Liver (tissue), 9 donors: ENCODE results near the gene PANX1. TPM values are rescaled to one million over a fixed set of nuclear protein-coding genes. Genes with fewer than 3 reads are reported as not detected.

Experiments used
- DNase-seq: peaks from one replicate; pipeline ENCODE4 v3.0.0-alpha.2; 2017; ENCODE audit warnings: low spot score
- H3K27ac ChIP-seq, 2 donors: one replicate each; pipeline ENCODE4 v1.7.0; 2013; ENCODE audit warnings: inconsistent platforms in 2 of 2, low read length in 2 of 2, control low read depth in 1 of 2, low read depth in 1 of 2, mild to moderate bottlenecking in 1 of 2
- H3K27me3 ChIP-seq, 4 donors: one replicate each; pipeline versions ENCODE4 v1.6.1 to v1.7.0; 2013; ENCODE audit warnings: low read length in 3 of 4, inconsistent platforms in 1 of 4, mild to moderate bottlenecking in 1 of 4, moderate library complexity in 1 of 4; ENCODE audit not compliant: control insufficient read depth in 4 of 4, insufficient read depth in 4 of 4
- H3K36me3 ChIP-seq, 4 donors: one replicate each; pipeline versions ENCODE4 v1.6.1 to v1.7.0; 2013; ENCODE audit warnings: low read length in 3 of 4, mild to moderate bottlenecking in 3 of 4, low read depth in 1 of 4, moderate library complexity in 1 of 4; ENCODE audit not compliant: control insufficient read depth in 4 of 4, insufficient read depth in 3 of 4
- H3K4me1 ChIP-seq, 4 donors: one replicate each; pipeline versions ENCODE4 v1.6.1 to v1.7.0; 2013; ENCODE audit warnings: low read length in 3 of 4, mild to moderate bottlenecking in 3 of 4, moderate library complexity in 1 of 4; ENCODE audit not compliant: control insufficient read depth in 4 of 4, insufficient read depth in 4 of 4
- H3K4me3 ChIP-seq, 3 donors: one replicate each; pipeline versions ENCODE4 v1.6.1 to v1.7.0; 2013; ENCODE audit warnings: low read length in 3 of 3, control low read depth in 1 of 3, low read depth in 1 of 3, mild to moderate bottlenecking in 1 of 3
- H3K9ac ChIP-seq, 2 donors: one replicate each; pipeline ENCODE4 v1.7.0; 2013; ENCODE audit warnings: low read length in 2 of 2, mild to moderate bottlenecking in 2 of 2, moderate library complexity in 2 of 2, control low read depth in 1 of 2, low read depth in 1 of 2
- H3K9me3 ChIP-seq, 4 donors: one replicate each; pipeline versions ENCODE4 v1.6.1 to v1.7.0; 2013; ENCODE audit warnings: low read length in 3 of 4; ENCODE audit not compliant: control insufficient read depth in 4 of 4
- ATF3 ChIP-seq: IDR thresholded peaks from 2 replicates; pipeline ENCODE4 v1.6.1; 2016; ENCODE audit warnings: antibody characterized with exemption
- CTCF ChIP-seq: fragments of 150-350 bp; IDR thresholded peaks from 2 replicates; pipeline ENCODE4 v1.5.1; 2017; ENCODE audit warnings: improper control_type of control experiment, low read depth, low read length; ENCODE audit not compliant: missing input control
- FOXA1 ChIP-seq: IDR thresholded peaks from 2 replicates; pipeline ENCODE4 v1.6.1; 2016; ENCODE audit warnings: antibody characterized with exemption
- GABPA ChIP-seq, 2 donors: IDR thresholded peaks in 1 of 2; conservative IDR thresholded peaks in 1 of 2; 2 replicates each; pipeline ENCODE4 v1.6.1; 2016; ENCODE audit warnings: antibody characterized with exemption in 2 of 2, mild to moderate bottlenecking in 1 of 2, moderate library complexity in 1 of 2
- HNF4A ChIP-seq, 2 donors: conservative IDR thresholded peaks; 2 replicates each; pipeline ENCODE4 v1.6.1; 2016; ENCODE audit warnings: antibody characterized with exemption in 2 of 2, mild to moderate bottlenecking in 2 of 2
- HNF4G ChIP-seq: IDR thresholded peaks from 2 replicates; pipeline ENCODE4 v1.6.1; 2016; ENCODE audit warnings: antibody characterized with exemption
- MAX ChIP-seq: IDR thresholded peaks from 2 replicates; pipeline ENCODE4 v1.6.1; 2016; ENCODE audit warnings: antibody characterized with exemption
- NR2F2 ChIP-seq: IDR thresholded peaks from 2 replicates; pipeline ENCODE4 v1.6.1; 2016; ENCODE audit warnings: antibody characterized with exemption
- RAD21 ChIP-seq, 2 donors: IDR thresholded peaks; 2 replicates each; pipeline ENCODE4 v1.6.1; 2016; ENCODE audit warnings: antibody characterized with exemption in 2 of 2, mild to moderate bottlenecking in 2 of 2
- RXRA ChIP-seq, 2 donors: IDR thresholded peaks; 2 replicates each; pipeline ENCODE4 v1.6.1; 2017 to 2018; ENCODE audit warnings: antibody characterized with exemption in 2 of 2, mild to moderate bottlenecking in 1 of 2
- SP1 ChIP-seq: IDR thresholded peaks from 2 replicates; pipeline ENCODE4 v1.6.1; 2018; ENCODE audit warnings: antibody characterized with exemption, mild to moderate bottlenecking
- TAF1 ChIP-seq: conservative IDR thresholded peaks from 2 replicates; pipeline ENCODE4 v1.6.1; 2016; ENCODE audit warnings: antibody characterized with exemption, mild to moderate bottlenecking
- ZBTB33 ChIP-seq: IDR thresholded peaks from 2 replicates; pipeline ENCODE4 v1.6.1; 2016; ENCODE audit warnings: antibody characterized with exemption
- WGBS: extraction: QIAGEN DNeasy Blood & Tissue Kit; methylation state at CpG from one replicate; pipeline ENCODE4 v1.1.7; 2013; 5-methylcytosine and 5-hydroxymethylcytosine counted together
- polyA plus RNA-seq, 2 donors: library from polyadenylated mRNA; stranded (reverse) in 1 of 2; unstranded in 1 of 2; fragments of 200-250 nt in 1 of 2; fragments of >200 nt in 1 of 2; fragmentation: Nextera tagmentation in 1 of 2; extraction: Ambion mirVana in 1 of 2; gene quantifications; one replicate each; pipeline versions ENCODE4 v1.2.1 to v1.2.3, GENCODE V29; 2013 to 2015
- total RNA-seq, 2 donors: library from RNA; depleted of rRNA; stranded (reverse); fragments of >200 nt; gene quantifications; one replicate each; pipeline ENCODE4 v1.2.3, GENCODE V29; 2014
- donor health status: healthy.
- donor health status: healthy.
- donor health status: healthy.
- donor health status: healthy.
- donor health status: healthy.

PANX1 gene
- total and polyA plus RNA-seq, 4 donors: 6.4 to 14.1 (median 8.4) TPM

GRCh38 chr11:94171693-94172440 is 43.2 kb downstream of the PANX1 start:
- no peak overlapping the region for H3K9ac ChIP-seq
- 75% methylated on average over 8 of the region's 8 CpGs for WGBS
- TF ChIP-seq CTCF (peak; percentile 54), ATF3 (no peak), RAD21 (IDR thresholded peaks at IDR 0.05) (peak; percentile 71 to 79), RXRA (IDR thresholded peaks at IDR 0.05) (no peak), GABPA (IDR thresholded peaks at IDR 0.05 in 1 of 2, conservative IDR thresholded peaks at IDR 0.05 in 1 of 2) (no peak)
- H3K4me3 ChIP-seq: no peak overlapping the region
- no peaks in the 10 kb centered on the region for H3K27me3 ChIP-seq
- no peaks in the 10 kb centered on the region for H3K36me3 ChIP-seq
- DNase-seq: peak; percentile 55
- no peaks in the 10 kb centered on the region for H3K4me1 ChIP-seq
- no peak overlapping the region for H3K27ac ChIP-seq
- H3K9me3 ChIP-seq: no peaks in the 10 kb centered on the region

GRCh38 chr11:94175535-94175934 is 46.9 kb downstream of the PANX1 start:
- Histone ChIP-seq H3K36me3 (peaks cover 0 to 15% (median 5%) of the 10 kb centered on the region in 4 donors), H3K27ac (no peak overlapping the region), H3K27me3 (no peaks in the 10 kb centered on the region), H3K4me1 (no peaks in the 10 kb centered on the region), H3K9me3 (no peaks in the 10 kb centered on the region), H3K9ac (no peak overlapping the region), H3K4me3 (no peak overlapping the region)
- TF ChIP-seq HNF4G (no peak), ZBTB33 (no peak), HNF4A (conservative IDR thresholded peaks at IDR 0.05) (no peak), FOXA1 (no peak), MAX (no peak), GABPA (IDR thresholded peaks at IDR 0.05 in 1 of 2, conservative IDR thresholded peaks at IDR 0.05 in 1 of 2) (no peak), SP1 (no peak), ATF3 (no peak), TAF1 (no peak), NR2F2 (no peak), RAD21 (IDR thresholded peaks at IDR 0.05) (no peak), CTCF (no peak)
- WGBS: 83% methylated on average over 2 of the region's 2 CpGs
- DNase-seq: no peak
